ENCODE results near the gene PGK2. TPM values are rescaled to one million over a fixed set of nuclear protein-coding genes. Genes with fewer than 3 reads are reported as not detected.

PGK2 gene
- total RNA-seq, 1 donor from 2014 or later, result not detected

- H3K27ac Mint-ChIP-seq, result no peak overlapping the region
- peaks cover 12% of the 10 kb centered on the region for H3K4me1 Mint-ChIP-seq
- no peak overlapping the region for H3K4me3 Mint-ChIP-seq
- H3K36me3 Mint-ChIP-seq, result peaks cover 2% of the 10 kb centered on the region
- H3K9me3 Mint-ChIP-seq, result peaks cover 8% of the 10 kb centered on the region
- no peak for DNase-seq (ENCODE audit: low spot score in 2 of 2, unreplicated experiment in 2 of 2)
- no peaks in the 10 kb centered on the region for H3K27me3 Mint-ChIP-seq (ENCODE audit: low read depth)
- TF ChIP-seq CTCF (IDR thresholded peaks at IDR 0.05; ENCODE audit: unreplicated experiment), result no peak
Observed at GRCh38 chr6:49772285-49772684, 14.8 kb downstream of the PGK2 start.

GRCh38 chr6:49766762-49767161 lies 20.3 kb downstream of the PGK2 start:
- H3K27ac Mint-ChIP-seq, result no peak overlapping the region
- peaks cover 9% of the 10 kb centered on the region for H3K4me1 Mint-ChIP-seq
- TF ChIP-seq CTCF (IDR thresholded peaks at IDR 0.05; ENCODE audit: unreplicated experiment), result no peak
- DNase-seq (ENCODE audit: low spot score in 2 of 2, unreplicated experiment in 2 of 2), result no peak
- H3K4me3 Mint-ChIP-seq, result no peak overlapping the region
- H3K36me3 Mint-ChIP-seq, result no peaks in the 10 kb centered on the region
- H3K27me3 Mint-ChIP-seq (ENCODE audit: low read depth), result no peaks in the 10 kb centered on the region
- H3K9me3 Mint-ChIP-seq, result peaks cover under 1% of the 10 kb centered on the region

GRCh38 chr6:49764571-49765236 lies 22.4 kb downstream of the PGK2 start:
- DNase-seq (ENCODE audit: low spot score in 2 of 2, unreplicated experiment in 2 of 2), result no peak
- no peak for TF ChIP-seq CTCF (IDR thresholded peaks at IDR 0.05; ENCODE audit: unreplicated experiment)
- Mint-ChIP-seq H3K9me3 (no peaks in the 10 kb centered on the region), H3K36me3 (no peaks in the 10 kb centered on the region), H3K4me3 (no peak overlapping the region), H3K27ac (no peak overlapping the region), H3K27me3 (ENCODE audit: low read depth) (no peaks in the 10 kb centered on the region), H3K4me1 (peaks cover 8% of the 10 kb centered on the region)

GRCh38 chr6:49744259-49744658 lies 42.8 kb downstream of the PGK2 start, which contains the start of gene CRISP3:
Gene CRISP3, minus strand, starts transcription at chr6:49744388. Its CDS starts 21 bp downstream, at chr6:49744367.
- Mint-ChIP-seq H3K4me3 (no peak within 1 kb of the TSS), H3K27me3 (ENCODE audit: low read depth) (peaks cover 2% of the 10 kb centered on the region), H3K9me3 (peaks cover under 1% of the 10 kb centered on the region), H3K36me3 (no peaks in the 10 kb centered on the region), H3K4me1 (peaks cover 19% of the 10 kb centered on the region), H3K27ac (no peak within 1 kb of the TSS)
- no peak for DNase-seq (ENCODE audit: low spot score in 2 of 2, unreplicated experiment in 2 of 2)
- TF ChIP-seq CTCF (IDR thresholded peaks at IDR 0.05; ENCODE audit: unreplicated experiment), result no peak

- peaks cover 19% of the 10 kb centered on the region for H3K4me1 Mint-ChIP-seq
- DNase-seq (ENCODE audit: low spot score in 2 of 2, unreplicated experiment in 2 of 2), result no peak
- H3K4me3 Mint-ChIP-seq, result no peak overlapping the region
- H3K27ac Mint-ChIP-seq, result no peak overlapping the region
- H3K27me3 Mint-ChIP-seq (ENCODE audit: low read depth), result peaks cover 5% of the 10 kb centered on the region
- no peaks in the 10 kb centered on the region for H3K36me3 Mint-ChIP-seq
- no peak for TF ChIP-seq CTCF (IDR thresholded peaks at IDR 0.05; ENCODE audit: unreplicated experiment)
- no peaks in the 10 kb centered on the region for H3K9me3 Mint-ChIP-seq
Observed at GRCh38 chr6:49743429-49743828, 43.7 kb downstream of the PGK2 start.

Data from mesothelial cell of epicardium (in vitro differentiated cells).